ENCODE measurements around the gene PCMTD2. TPM values are rescaled to one million over a fixed set of nuclear protein-coding genes. Genes with fewer than 3 reads are reported as not detected.

PCMTD2 gene
- total RNA-seq, 1 donor from 2014 or later, result 94.6 TPM

DNA sequence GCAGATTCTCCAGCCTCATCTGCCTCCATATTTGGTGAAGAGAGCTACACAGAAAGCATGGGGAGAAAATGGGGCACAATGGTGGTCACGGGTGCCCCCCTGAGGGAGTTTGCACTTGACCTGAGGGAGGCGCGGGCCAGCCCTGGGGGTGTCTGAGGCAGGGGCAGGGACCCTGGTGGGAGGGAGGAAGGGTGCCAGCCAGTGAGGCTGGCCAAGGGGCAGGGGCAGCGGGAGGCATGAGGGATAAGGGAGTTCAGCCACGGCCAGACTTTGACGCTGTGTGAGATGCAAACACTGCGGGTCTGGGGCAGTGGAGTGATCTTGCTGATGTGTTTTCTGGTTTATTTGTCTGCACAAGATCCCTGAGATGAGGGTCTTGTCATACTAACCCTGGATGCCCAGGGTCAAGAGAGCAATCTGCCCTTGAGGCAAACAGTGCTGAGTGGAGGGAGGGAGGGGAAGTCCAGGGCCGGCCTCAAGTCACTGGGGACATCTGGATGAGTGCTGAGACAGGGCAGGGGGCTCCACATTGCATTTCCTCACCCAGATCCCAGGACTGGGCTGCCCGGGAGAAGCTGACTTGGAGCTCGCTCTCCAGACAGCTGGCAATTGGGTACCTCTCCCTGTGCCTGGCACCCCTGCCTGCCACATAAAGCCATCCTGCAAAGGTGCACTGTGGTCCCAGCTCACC is 8.8 kb upstream of the PCMTD2 start:
- no peaks in the 10 kb centered on the region for H3K9me3 Mint-ChIP-seq (ENCODE audit: unreplicated experiment)
- H3K4me3 Mint-ChIP-seq (ENCODE audit: unreplicated experiment), result no peak overlapping the region
- H3K4me1 Mint-ChIP-seq (ENCODE audit: unreplicated experiment), result no peaks in the 10 kb centered on the region
- DNase-seq (ENCODE audit: extremely low spot score, unreplicated experiment), result peak; percentile 72
- TF ChIP-seq, protein P1, sequence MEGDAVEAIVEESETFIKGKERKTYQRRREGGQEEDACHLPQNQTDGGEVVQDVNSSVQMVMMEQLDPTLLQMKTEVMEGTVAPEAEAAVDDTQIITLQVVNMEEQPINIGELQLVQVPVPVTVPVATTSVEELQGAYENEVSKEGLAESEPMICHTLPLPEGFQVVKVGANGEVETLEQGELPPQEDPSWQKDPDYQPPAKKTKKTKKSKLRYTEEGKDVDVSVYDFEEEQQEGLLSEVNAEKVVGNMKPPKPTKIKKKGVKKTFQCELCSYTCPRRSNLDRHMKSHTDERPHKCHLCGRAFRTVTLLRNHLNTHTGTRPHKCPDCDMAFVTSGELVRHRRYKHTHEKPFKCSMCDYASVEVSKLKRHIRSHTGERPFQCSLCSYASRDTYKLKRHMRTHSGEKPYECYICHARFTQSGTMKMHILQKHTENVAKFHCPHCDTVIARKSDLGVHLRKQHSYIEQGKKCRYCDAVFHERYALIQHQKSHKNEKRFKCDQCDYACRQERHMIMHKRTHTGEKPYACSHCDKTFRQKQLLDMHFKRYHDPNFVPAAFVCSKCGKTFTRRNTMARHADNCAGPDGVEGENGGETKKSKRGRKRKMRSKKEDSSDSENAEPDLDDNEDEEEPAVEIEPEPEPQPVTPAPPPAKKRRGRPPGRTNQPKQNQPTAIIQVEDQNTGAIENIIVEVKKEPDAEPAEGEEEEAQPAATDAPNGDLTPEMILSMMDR (IDR thresholded peaks at IDR 0.05), result no peak
- H3K36me3 Mint-ChIP-seq (ENCODE audit: unreplicated experiment), result no peaks in the 10 kb centered on the region
- H3K27me3 Mint-ChIP-seq (ENCODE audit: unreplicated experiment), result peaks cover 70% of the 10 kb centered on the region
- no peak overlapping the region for H3K27ac Mint-ChIP-seq (ENCODE audit: unreplicated experiment)

DNA sequence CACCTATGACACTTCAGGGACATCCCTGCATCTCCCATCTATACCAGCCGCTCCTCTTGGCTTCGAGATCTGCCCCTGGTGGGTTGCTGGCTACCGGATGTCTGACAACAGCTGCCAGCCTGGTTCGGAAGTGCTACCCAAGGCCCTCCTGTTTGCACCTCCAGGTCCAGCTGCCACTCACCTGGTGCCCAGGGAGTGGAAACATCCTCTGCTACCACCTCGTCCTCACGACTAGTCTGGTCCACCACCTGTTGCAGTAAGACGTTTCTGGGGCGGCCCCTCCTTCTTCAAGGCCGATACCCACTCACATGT is 8.3 kb upstream of the PCMTD2 start:
- H3K4me3 Mint-ChIP-seq (ENCODE audit: unreplicated experiment), result no peak overlapping the region
- H3K4me1 Mint-ChIP-seq (ENCODE audit: unreplicated experiment), result no peaks in the 10 kb centered on the region
- H3K27me3 Mint-ChIP-seq (ENCODE audit: unreplicated experiment), result peaks cover 69% of the 10 kb centered on the region
- DNase-seq (ENCODE audit: extremely low spot score, unreplicated experiment), result peak; percentile 80
- no peaks in the 10 kb centered on the region for H3K9me3 Mint-ChIP-seq (ENCODE audit: unreplicated experiment)
- no peaks in the 10 kb centered on the region for H3K36me3 Mint-ChIP-seq (ENCODE audit: unreplicated experiment)
- H3K27ac Mint-ChIP-seq (ENCODE audit: unreplicated experiment), result no peak overlapping the region
- TF ChIP-seq, protein P1 (IDR thresholded peaks at IDR 0.05), result no peak

DNA sequence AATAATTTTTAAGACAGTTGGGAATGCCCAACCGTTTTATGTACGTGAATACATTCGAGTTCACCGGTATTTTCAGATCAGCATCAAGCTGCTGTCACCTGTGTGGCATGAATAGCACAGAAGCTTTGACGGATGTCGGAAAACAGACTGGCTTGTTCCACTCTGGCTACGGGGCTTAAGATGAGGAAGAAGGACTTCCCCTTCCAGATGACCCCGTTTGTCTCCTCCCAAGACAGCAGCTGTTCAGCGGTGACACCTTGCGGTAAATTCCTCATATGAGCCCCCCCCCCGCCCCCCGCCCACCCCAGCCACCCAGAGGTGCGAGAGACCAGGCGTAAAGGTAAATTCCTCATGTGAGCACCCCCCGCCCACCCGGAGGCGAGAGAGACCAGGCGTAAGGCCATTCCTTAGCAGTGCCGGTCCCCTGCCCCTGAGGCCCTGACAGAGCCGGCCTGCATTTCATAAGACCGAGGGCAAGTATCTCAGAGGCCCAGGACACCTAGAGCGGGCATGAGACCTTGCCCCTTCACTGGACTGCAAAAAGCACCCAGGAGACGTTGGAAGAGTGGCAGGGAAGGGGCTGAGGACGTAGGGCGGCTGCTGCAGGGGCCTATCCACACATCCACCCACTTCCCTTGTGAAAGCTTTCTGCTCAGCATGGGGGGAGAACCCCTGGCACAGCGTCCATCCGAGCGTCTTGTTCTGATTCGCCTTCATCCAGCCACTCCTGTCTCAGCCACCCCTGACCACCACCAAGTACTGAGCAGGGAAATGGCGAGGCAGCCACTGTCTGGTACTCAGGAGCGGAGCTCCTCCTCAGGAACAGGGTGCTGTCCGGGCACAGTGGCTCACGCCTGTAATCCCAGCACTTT is 7.3 kb upstream of the PCMTD2 start:
- no peaks in the 10 kb centered on the region for H3K9me3 Mint-ChIP-seq (ENCODE audit: unreplicated experiment)
- no peaks in the 10 kb centered on the region for H3K4me1 Mint-ChIP-seq (ENCODE audit: unreplicated experiment)
- H3K4me3 Mint-ChIP-seq (ENCODE audit: unreplicated experiment), result no peak overlapping the region
- H3K36me3 Mint-ChIP-seq (ENCODE audit: unreplicated experiment), result no peaks in the 10 kb centered on the region
- H3K27me3 Mint-ChIP-seq (ENCODE audit: unreplicated experiment), result peaks cover 62% of the 10 kb centered on the region
- no peak overlapping the region for H3K27ac Mint-ChIP-seq (ENCODE audit: unreplicated experiment)
- TF ChIP-seq, protein P1 (IDR thresholded peaks at IDR 0.05), result no peak
- peak; percentile 71 for DNase-seq (ENCODE audit: extremely low spot score, unreplicated experiment)

DNA sequence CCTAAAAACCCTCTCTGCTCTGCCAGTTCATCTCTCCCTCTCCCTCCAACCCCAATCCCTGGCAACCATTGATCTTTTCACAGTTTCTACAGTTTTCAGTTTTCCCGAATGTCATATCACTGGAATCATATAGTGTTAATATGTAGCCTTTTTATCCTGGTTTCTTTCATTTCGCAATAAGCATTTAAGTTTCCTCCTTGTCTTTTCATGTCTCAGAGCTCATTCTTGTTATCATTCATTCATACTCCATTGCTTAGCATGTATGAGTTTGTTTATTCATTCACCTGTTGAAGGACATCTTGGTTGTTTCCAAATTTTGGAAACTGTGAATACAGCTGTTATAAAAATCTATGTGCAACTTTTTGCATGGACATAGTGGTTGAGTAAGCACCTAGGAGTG is 5.5 kb upstream of the PCMTD2 start:
- H3K36me3 Mint-ChIP-seq (ENCODE audit: unreplicated experiment), result no peaks in the 10 kb centered on the region
- DNase-seq (ENCODE audit: extremely low spot score, unreplicated experiment), result no peak
- no peak overlapping the region for H3K4me3 Mint-ChIP-seq (ENCODE audit: unreplicated experiment)
- TF ChIP-seq, protein P1 (IDR thresholded peaks at IDR 0.05), result no peak
- H3K27me3 Mint-ChIP-seq (ENCODE audit: unreplicated experiment), result peaks cover 48% of the 10 kb centered on the region
- H3K4me1 Mint-ChIP-seq (ENCODE audit: unreplicated experiment), result peaks cover 7% of the 10 kb centered on the region
- H3K9me3 Mint-ChIP-seq (ENCODE audit: unreplicated experiment), result no peaks in the 10 kb centered on the region
- no peak overlapping the region for H3K27ac Mint-ChIP-seq (ENCODE audit: unreplicated experiment)

DNA sequence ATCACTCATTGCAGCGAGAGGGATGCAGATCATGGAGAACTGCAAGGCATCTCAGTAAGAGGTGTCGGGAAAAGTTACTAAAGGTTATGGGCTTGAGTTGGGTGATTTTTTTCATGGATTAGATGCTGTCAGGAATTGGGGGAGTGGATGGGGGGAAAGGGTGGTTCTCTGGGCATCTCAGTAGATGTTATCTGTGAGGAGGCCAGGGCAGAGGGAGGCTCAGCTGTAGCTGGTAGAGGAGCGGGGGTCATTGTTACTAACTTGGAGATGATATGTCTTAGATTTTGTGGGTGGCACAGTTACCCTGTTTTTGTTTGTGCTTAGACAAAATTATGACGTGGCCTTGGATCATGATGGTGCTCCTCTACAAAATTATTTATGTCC is 2.6 kb upstream of the PCMTD2 start:
- no peaks in the 10 kb centered on the region for H3K36me3 Mint-ChIP-seq (ENCODE audit: unreplicated experiment)
- TF ChIP-seq, protein P1 (IDR thresholded peaks at IDR 0.05), result no peak
- DNase-seq (ENCODE audit: extremely low spot score, unreplicated experiment), result no peak
- no peak overlapping the region for H3K4me3 Mint-ChIP-seq (ENCODE audit: unreplicated experiment)
- H3K27ac Mint-ChIP-seq (ENCODE audit: unreplicated experiment), result no peak overlapping the region
- no peaks in the 10 kb centered on the region for H3K9me3 Mint-ChIP-seq (ENCODE audit: unreplicated experiment)
- H3K27me3 Mint-ChIP-seq (ENCODE audit: unreplicated experiment), result peaks cover 28% of the 10 kb centered on the region
- peaks cover 26% of the 10 kb centered on the region for H3K4me1 Mint-ChIP-seq (ENCODE audit: unreplicated experiment)

Data from osteocyte (in vitro differentiated cells).